NCI-H187 treated with DMSO at 0.1 percent for 48 hours (cell line): ENCODE results near the gene RPP30.
"Not testable (repeated sequence)": the region's sequence is repeated elsewhere in the genome, so short reads cannot be mapped to it uniquely, and the experiment has no call there.

ENCODE experiments used
- DNase-seq: peaks from one replicate; lab custom pipeline; 2025; lab: John Stamatoyannopoulos, UW

Gene RPP30

DNA sequence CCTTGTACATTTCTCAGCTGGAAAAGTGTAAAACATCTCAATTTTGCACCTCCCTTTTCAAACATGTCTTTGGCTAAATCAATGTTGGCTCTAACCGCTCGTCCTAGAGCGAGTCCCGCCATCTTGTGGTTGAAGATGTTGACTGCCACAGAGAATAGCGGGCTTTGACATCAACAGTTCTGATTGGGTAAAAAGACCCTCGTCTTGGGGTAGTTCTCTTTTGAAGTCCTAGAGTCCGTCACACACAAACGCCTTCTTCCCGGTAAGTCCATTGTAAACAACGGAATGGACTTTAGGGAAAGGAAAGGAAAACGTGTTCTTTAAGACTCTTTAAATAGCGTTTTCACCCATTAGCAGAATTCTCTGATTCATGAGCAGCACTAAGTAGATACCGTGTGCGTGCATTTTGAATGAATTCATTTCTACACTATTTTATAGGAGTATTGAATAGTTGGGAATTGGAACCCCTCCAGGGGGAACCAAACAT lies 452 bp upstream of the RPP30 start:
- DNase-seq = peak; percentile 7

DNA sequence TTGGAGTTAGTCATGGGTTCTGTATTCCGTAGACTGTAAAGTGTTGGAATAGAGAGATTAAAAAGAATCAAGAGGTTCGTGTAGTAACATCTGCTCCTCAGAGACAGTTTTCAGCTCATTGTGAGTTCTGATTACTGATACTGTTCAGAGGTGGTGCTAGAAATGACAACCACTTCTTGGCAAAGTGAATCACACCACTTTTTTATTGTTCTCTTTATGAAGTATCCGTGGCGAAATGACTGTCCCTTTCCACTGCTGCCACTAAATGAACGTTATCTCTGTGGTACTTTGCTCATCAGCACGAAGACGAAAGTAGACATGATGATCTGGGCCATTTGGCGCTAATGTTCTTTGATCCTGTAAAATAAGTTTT lies 860 bp downstream of the RPP30 start:
- DNase-seq = no peak

DNA sequence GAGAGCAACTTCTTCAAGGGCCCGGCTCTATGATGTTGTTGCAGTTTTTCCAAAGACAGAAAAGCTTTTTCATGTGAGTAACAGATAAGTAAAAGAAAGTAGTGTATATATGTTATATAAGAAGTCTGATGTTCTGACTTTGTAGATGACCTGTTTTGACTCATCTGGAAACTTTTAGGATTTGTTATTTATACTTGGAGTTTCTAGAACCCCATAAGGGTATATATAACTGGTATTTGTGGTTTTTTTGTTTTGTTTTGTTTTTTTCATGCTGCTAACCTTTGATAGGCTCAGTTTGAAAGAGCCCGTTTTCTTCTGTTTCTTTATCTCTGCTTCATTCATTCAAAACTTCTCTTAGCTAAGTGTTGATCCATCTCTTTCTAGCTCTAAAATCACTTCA lies 7.3 kb downstream of the RPP30 start:
- DNase-seq = no peak

DNA sequence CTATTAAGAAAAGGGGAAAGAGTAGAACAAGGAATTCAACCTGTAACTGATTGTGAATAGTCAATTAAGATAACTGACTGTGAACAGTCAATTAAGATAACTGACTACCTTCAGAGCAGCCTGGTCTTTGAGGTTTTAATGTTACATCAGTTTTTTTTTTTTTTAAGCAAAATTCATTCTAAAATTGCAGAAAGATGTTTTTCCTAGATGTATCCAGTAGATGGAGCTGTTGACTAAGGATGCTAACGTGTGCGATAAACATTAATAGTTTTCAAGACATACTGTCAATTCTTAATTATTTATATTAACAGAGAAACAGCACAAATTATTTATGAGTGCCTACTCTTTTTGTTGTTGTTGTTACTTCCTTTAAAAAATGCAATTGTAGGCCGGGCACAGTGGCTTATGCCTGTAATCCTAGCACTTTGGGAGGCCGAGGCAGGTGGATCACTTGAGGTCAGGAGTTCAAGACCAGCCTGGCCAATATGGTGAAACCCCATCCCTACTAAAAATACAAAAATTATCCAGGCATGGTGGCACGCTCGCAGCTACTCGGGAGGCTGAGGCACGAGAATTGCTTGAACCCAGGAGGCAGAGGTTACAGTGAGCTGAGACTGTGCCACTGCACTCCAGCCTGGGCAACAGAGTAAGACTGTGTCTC lies 8.4 kb downstream of the RPP30 start:
- not testable (repeated sequence) for DNase-seq

DNA sequence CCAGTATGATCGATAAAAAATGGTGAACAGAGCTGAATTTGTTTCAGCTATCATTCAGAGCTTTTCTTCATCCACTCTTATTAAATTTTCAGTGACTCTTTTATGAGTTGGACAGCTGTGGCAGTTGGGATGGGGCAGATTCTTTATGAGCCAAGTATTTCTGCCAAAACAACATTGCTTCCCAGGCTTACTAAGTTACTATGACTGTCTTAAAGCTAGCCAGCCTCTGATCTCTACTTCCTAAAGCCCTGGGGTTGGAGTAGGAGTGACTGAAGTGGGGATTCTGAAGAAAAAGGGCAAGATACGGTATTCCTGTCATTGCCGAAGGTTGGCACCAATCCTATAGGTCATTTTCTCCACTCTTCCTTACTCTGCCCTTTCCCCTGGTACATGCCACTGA lies 12.7 kb downstream of the RPP30 start:
- DNase-seq = no peak

DNA sequence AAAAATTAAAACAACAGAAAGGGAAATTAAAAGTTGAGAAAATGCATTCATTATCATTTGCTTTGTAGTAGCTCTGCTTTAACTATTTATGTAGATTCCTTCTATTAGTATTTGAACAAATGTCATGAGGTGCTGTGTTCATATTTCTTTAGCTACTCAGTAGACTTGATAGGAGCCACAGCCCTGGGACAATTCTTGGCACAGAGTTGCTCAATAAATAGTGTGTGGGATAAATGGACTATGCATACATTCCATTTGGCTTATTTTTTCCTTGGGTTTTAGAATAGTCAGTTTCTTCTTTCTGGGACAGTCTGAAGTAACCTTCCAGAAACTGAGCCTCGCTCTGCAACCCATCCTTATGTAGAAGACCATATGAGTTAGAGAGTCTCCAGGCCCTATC lies 13.4 kb downstream of the RPP30 start:
- no peak for DNase-seq

GRCh38 chr10:90887555-90887954 lies 15.8 kb downstream of the RPP30 start:
- DNase-seq = no peak

- DNase-seq = no peak
Measured at GRCh38 chr10:90888387-90888786, 16.6 kb downstream of the RPP30 start.

GRCh38 chr10:90889636-90890035 lies 17.9 kb downstream of the RPP30 start:
- DNase-seq = no peak

GRCh38 chr10:90890347-90890746 lies 18.6 kb downstream of the RPP30 start:
- no peak for DNase-seq

DNA sequence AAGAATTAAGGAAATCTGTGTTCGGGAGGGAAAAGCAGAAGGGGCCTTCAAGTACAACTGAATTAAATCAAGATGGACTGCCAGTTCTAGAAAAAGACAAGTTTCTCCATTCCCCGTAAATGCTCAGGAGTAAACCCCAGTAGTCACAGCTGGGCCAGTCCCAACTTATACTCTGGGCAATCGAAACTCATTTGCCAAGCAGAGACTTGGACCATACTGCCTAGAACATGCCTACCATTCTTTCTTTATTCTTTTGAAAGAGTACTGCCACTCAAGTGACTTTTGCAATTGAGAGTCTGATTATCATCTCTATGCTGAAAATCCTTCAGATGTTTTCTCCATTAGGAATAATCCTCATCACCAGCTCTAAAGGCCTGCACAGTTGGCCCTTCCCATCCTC lies 21.4 kb downstream of the RPP30 start:
- DNase-seq = no peak

DNA sequence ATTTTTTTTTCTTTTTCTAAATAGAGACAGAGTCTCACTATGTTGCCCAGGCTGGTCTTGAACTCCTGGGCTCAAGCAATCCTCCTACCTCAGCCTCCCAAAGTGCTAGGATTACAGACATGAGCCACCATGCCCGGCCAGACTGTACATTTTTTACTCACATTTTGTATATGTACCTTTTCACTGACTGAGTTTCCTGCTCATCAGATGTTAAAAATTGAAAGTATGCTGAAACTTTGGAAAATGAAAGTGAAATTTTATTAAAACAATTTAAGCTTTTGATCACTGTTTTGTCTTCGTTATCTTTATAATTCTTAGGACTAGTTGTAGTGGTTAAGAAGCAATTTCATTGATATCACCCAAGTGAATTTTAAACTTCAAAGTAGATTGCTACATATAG lies 25.1 kb downstream of the RPP30 start:
- DNase-seq = not testable (repeated sequence)

DNA sequence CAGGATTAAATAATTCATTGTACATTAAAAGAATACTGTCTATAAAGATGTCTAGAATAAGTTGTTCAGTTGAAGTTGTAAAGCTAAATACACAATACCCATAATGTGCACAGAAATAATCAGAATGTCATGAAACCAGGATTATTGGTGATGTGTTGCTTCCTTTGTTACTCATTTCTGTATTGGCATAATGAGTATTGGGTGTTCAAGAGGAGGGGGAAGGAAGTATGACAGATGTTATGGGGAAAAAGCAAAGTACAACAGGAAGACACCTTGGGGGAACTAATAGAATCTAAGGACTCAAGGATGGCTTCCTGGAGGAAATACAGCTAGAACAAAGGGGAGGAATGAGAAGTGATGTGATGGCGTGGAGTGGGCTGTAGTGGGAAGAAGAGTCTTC lies 34.2 kb downstream of the RPP30 start:
- DNase-seq = no peak

- no peak for DNase-seq
Measured at GRCh38 chr10:90906596-90906995, 34.8 kb downstream of the RPP30 start.

GRCh38 chr10:90911133-90912051 lies 39.6 kb downstream of the RPP30 start:
- peak; percentile 17 for DNase-seq

DNA sequence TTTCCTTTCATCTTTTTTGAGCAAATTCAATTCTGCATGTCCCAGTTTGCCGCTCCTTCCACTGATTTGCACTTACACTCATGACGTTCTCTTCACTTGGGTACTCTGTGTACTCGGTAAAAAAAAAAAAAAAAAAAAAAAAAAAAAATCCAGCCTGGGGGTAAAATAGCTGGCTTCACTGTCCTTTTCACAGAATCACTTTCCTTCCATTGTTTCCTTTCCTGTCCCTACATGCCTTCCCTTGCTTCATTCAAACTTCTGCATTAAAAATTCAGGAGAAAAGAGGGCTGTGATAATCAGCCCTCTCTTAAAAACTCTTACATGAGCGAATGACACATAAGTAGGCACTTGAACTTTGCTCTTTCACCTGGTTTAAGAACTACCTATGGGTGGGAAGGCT lies 40.4 kb downstream of the RPP30 start:
- DNase-seq = no peak

DNA sequence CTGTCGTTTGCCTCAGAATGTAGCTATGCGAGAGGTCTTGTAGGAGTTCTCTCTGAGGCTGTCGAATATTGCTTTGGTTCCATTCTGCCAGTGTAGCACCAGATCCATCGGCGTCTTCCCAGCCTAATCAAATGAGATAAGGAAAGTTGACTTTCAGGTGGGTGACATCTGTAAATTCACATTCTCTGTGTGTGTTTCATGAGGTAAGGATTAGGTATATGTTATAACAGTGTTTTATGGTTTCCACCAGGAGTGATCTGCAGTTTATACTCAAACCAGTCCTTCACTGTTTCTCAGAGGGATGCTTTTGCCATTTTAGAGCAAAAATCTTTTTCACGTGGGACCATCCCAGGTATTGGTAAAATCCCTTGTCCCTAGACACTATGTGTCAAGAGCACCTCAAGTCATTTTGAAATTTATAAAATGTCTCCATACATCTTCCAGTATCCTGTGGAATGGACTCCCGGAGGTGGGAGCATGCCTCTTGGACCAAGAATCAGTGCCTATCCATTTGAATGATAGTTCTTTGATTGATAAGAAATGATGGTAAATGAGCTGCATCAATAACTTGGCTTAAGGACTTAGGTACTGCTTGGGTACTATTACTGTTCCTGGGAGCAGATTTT lies 41.2 kb downstream of the RPP30 start:
- no peak for DNase-seq

GRCh38 chr10:90913774-90914420 lies 42.1 kb downstream of the RPP30 start:
- no peak for DNase-seq

GRCh38 chr10:90914992-90915765 lies 43.4 kb downstream of the RPP30 start:
- DNase-seq = no peak

DNA sequence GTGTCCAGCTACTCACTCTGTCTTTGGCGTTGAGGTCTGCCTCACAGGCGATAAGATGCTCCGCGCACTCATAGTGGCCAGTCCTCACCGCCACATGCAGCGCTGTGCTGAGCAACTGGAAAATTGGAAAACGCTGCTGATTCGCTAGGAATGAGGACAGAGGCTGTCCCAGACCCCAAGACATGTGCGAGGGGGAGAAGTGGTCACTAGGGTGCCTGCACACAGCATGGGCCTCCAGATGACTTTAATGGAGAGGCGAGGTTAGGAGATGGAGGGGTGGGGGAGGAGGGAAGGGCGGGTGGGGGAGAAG lies 43.9 kb downstream of the RPP30 start:
- DNase-seq = no peak

DNA sequence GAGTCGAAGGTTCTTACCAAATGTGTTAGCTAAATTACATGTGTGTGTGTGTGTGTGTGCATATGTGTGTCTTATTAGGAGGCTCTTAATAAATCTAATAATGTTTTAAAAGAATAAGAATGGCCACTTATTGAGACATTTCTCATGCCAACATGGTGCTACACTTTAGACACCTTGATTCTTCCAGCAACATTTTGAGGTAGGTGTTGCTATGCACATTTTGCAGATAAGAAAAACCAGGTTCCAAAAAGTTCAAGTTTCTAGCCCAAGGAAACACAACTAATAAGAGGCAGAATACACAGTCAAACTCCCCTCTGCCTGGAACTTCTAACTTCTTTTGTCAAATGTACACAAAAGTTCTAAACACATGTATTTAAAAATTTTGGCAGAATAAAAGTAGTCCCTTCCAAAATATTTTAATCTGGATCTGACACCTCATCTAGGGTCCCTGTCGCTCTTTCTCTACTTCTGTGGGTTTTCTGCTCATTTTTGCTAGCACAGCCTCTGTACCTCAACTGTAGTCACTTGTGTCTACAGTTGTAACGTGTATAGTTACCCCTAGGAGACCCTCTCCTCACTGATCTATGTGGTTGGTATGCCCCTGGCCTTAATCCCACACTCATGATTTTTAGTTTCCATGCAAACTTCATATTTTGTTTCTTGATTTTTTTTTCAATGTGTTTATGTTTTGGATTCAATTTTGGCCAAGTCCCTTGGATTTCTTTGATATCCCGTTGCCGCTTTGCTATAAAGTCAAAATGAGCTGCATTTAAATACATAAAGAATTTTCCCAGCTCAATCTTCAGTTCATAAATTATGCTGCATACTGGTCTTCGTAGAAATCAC lies 44.8 kb downstream of the RPP30 start:
- DNase-seq = no peak
